NCI-H446 treated with DMSO at 0.1 percent for 48 hours (cell line): ENCODE measurements around the gene SLC22A31.
"Not testable (repeated sequence)": the region's sequence is repeated elsewhere in the genome, so short reads cannot be mapped to it uniquely, and the experiment has no call there.

Source experiments
- DNase-seq: peaks from one replicate; lab custom pipeline; 2025; lab: John Stamatoyannopoulos, UW

The SLC22A31 gene

DNA sequence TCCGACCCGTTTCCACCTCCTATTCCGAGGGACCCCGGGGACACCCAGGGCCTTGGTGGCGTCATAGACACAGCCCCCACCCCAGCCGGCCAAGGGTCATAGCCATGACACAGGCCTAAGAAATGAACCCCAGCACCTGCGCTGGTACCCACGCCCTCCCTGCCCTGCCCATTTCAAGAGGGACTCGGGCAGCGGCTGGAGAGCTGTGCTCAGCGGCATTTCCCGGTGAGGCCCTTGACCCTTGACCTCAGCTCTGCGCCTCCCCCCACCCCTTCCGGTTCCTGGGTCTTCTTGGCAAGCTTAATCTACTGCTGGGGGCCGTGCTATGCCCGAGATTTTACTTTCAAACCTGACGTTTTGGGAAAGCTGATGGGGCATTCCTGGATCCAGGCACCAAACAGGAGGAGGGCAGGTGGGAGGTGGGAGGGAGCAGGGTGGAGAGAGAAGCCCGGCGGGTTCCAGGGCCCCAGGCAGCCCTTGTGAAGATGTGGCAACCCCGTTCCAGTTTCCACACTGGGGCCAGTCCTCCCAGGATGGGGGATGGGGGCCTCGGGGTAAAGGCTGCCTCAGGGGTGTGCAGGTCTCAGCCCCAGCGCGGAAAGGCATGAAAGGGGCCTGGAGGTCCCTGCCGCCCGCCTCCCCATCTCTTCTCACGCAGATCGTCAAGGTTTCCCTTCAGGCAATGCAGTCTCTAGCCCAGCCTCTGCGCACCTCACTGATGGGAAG is at the start of gene SLC22A31:
Gene SLC22A31 (minus strand): TSS at position 414 of the 726 bp plus-strand sequence. CDS start 36 bp downstream, at position 378.
- DNase-seq: no peak

DNA sequence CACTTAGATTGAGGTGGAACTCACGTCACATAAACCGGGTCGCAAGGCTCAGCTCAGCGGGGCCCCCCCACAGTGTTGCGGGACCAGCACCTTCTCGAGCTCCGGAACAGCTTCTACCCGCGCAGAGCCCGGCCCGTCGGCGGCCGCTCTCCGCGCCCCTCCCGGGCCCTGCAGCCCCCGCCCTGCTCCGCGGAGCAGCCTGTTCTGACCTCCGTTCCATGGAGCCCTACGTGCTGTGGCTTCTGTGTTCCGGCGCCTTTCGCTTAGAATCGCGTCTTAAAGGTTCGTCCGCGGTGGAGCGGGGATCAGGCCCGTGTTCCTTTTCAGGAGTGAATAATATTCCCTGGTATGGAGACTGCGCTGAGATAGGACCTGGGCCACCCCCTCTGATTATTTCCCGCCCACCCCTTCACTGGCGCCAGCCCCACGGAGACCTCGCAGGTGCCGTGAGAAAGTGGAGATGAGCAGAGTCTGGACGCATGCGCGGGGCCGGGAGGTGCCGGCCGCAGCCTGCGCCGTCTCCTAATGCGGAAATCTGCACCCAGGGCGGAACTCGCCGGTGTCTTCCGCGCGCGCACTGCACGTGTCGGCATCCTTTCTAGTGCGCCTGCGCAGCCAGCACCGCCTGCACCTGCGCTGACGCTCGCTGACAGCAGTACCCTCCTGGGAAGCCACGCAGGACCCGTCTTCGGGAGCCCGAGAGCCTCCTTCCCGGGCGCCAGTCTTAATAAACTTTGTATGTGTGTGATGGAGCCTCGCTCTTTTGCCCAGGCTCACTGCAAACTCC is 48.1 kb upstream of the SLC22A31 start:
- DNase-seq: no peak

DNA sequence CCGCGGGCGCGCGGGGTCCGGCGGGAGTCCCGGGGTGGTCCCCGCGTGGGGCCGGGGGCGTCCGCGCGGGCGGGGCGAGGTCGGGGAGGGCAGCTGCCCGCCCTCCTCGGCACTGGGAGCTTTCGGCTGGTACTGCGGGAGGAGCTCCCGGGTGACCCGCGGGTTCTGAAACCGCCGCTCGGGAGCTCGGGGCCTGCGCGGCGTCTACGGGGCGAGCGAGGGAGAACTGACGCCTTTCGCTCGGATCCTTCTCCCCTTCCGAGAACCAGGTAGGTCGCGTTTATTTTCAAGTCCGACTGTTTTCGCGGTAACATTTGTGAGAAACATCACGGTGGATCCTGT is 47.4 kb upstream of the SLC22A31 start:
- DNase-seq: not testable (repeated sequence)

DNA sequence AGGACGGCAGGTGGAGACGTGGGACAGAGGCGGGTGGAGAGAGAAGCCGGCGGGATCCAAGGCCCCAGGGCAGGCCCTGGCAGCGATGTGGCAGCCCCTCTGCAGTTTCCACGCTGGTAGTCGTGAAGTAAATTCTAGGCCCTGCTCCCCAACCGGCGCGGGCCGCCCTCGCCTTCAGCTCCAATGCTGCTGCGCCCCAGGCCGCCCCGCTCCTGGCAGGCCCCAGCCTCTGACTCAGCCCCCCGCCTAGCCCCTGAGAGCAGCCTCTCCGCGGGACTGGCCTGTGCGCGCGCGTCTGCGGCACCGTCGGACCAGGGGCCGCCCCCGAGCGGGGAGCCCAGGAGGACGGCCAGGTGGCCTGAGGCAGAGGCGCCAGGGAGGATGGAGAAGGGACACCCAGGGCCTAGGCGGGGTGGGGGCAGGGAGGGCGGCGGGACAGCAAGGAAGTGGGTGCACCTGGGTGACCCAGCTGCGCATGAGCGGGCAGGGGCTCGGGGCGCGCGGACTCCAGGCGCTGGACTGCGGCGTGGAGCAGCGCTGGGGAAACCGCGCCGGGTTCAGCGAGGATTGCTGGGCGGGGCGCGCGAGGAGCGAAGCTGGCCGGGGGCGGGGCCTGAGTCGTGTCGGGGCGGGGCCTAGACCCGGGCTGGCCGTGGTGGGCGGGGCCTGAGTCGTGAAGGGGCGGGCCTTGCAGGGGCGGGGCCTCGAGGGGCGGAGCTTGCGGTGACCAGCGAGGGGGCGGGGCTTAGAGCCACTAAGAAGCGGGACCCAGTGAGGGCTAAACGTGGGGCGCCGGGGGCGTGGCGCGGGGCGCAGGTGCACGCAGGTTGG is 46.8 kb upstream of the SLC22A31 start:
- peak; percentile 28 for DNase-seq

GRCh38 chr16:89246383-89246902 is 46.1 kb upstream of the SLC22A31 start:
- DNase-seq: no peak

GRCh38 chr16:89244754-89245153 is 44.4 kb upstream of the SLC22A31 start:
- DNase-seq: no peak

DNA sequence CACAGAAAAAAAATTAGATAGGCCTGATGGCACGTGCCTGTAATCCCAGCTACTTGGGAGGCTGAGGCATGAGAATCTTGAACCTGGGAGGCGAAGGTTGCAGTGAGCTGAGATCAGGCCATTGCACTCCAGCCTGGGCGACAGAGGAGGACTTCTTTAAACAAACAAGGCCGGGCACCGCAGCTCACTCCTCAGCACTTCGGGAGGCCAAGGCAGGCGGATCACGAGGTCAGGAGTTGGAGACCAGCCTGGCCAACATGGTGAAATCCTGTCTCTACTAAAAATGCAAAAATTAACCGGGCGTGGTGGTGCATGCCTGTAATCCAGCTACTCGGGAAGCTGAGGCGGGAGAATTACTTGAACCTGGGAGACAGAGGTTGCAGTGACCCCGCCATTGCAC is 43.9 kb upstream of the SLC22A31 start:
- DNase-seq: not testable (repeated sequence)

- no peak for DNase-seq
Observed at GRCh38 chr16:89243664-89244063, 43.3 kb upstream of the SLC22A31 start.

DNA sequence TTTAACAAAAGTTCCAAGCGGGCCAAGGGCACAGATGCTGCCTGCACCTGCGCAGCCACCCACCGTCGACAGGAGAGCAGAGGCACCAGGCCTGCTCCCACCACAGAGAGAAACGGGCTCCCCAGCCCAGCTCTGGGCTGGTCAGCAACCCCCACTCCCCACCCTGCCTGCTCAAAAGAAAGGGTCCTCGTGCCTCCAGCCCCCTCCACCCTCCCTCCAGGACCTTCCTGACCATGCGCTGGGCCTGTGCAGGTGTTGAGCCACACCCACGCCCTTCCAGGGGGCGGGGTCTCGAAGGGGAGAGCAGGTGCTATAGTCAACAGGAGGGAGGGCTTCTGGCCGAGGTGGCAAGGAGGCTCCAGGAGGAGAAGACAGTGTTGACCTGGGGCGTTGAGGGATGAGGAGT is 42.5 kb upstream of the SLC22A31 start:
- no peak for DNase-seq

- DNase-seq: no peak
Observed at GRCh38 chr16:89241187-89242007, 41.1 kb upstream of the SLC22A31 start.

DNA sequence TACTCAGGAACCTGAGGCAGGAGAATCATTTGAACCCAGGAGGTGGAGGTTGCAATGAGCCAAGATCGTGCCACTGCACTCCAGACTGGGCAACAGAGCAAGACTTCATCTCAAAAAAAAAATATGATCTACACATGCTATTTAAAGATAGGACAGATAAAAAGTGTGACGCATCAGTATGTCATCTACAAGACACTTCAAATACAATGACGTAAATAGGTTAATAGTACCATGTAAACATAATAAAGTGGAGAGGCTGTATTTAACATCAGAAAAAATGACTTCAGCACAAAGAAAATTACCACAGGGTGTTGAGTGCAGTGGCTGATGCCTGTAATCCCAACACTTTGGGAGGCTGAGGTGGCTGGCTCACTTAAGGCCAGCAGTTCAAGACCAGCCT is 37.4 kb upstream of the SLC22A31 start:
- no peak for DNase-seq

DNA sequence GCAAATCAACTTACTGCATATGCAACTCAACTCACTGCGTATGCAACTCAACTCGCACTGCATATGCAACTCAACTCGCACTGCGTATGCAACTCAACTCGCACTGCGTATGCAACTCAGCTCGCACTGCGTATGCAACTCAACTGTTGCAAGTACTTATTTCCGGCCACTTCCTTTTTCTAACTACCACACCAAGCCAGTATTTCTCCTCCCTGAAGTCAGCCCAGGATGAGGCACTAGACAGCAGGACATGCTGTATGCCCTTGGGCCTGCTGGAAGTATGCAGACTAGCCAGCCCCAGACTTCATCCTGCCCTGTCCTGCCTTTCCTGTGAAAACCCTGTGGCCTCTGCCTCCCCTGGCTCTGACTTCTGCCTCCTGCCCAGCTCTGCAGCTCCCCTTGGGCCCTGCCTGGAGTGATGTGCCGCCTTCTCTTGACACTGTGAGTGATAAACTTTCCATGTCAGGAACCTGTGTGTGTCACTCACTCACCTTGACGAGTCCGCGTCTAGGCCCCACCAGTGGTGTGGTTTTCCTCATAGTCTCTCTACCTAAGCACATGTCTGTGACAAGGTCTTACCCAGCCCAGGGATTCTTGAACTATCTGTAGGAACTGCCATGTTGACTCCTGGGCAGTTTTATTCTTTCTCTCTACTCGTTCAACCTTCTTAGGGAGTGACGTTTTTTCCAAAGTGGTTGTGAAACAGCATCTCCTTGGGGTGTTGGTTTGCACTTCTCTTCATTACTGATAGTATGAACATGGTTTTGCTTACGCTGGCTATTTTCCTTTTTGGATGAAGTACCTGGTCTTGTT is 33.5 kb upstream of the SLC22A31 start:
- no peak for DNase-seq

DNA sequence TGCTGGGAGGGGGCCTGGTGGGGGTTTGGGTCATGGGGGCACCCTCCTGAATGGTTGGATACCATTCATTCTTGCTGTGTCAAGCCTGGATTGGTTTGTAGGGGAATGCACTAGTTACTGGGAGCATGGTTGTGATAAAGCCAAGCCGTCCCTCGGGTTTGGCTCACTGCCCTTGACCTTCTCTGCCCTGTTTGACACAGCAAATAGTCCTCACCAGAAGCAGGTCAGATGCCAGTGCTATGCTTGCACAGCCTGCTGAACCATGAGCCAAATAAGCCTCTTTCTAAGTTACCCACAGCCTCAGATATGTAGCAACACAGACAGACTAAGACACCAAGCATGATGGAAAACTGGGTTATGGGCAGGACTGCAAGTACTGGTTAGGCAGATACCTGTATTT is 31.8 kb upstream of the SLC22A31 start:
- no peak for DNase-seq

- DNase-seq: no peak
Observed at GRCh38 chr16:89230255-89230654, 29.9 kb upstream of the SLC22A31 start.

DNA sequence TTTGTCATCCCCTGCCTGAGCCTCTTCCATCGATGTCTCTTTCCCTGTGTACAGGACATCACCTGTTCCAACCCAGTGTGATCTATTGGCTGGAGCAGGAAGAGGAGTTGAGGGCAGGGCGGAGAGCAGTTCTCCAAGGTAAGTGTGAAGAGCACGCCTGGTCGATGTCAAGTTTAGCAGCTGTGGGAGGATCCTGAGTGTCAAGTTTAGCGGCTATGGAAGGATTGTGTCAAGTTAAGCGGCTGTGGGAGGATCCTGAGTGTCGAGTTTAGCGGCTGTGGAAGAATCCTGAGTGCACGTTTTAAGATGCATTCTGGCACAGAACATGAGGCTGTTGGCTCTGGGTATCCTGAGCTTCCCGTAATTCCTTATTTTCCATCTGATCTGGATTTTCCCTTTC is 24.3 kb upstream of the SLC22A31 start:
- no peak for DNase-seq

GRCh38 chr16:89222931-89223330 is 22.6 kb upstream of the SLC22A31 start:
- DNase-seq: no peak

DNA sequence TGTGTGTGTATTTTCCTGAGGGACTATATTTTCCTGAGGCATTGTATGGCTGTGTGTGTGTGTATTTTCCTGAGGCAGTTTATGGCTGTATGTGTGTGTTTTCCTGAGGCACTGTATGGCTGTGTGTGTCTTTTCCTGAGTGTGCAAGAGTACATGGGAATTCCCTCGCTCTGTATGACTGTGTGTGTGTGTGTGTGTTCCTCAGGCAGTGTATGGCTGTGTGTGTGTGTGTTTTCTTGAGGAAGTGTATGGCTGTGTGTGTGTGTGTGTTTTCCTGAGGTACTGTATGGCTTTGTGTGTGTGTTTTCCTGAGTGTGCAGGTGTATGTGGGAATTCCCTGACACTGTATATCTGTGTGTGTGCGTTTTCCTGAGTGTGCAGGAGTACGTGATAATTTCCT is 21.3 kb upstream of the SLC22A31 start:
- DNase-seq: no peak

GRCh38 chr16:89219365-89219764 is 19.0 kb upstream of the SLC22A31 start:
- DNase-seq: no peak

DNA sequence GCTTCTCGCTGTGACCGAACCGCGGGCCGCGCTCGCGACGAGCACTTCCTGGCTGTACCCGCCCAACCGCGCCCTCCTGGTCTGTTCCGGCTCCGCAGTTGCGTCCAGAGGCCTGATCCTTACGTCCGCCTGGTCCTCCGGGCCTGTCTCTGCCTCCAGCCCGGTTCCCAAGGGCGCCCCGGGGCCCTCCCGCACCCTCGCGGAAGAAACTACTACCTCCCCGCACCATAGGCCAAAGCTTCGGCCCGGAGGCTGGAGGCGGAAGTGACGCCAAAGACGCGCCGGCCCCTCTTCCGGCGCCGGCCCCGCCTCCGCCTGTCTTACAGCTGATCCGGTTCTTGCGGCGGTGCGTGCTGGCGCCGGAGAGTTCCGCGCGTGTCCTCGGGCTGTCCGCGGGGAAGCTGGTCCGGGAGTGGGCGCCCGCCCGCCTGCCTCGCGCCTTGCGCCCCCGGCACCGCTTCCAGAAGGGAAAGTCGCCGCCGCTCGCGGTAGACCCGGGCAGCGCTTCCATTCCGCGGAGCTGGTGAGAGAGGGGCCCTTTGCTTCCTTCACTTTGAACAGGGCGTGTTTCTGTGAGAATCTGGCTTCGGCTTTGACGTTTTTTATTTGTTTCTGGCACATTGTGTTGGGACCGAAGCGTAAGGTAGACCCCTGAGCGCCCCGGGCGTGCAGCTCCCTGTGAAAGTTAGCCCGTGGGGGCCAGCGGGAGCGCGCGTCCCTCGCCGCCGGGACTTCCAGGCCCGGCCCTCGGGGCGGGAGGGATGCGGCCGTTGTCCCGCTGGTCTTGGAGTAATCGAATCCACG is 17.3 kb upstream of the SLC22A31 start, which contains the start of gene ZNF778:
Gene ZNF778 (plus strand): TSS at position 316 of the 804 bp plus-strand sequence. CDS start 3,425 bp downstream, outside the sequence.
- peak; percentile 11 for DNase-seq

DNA sequence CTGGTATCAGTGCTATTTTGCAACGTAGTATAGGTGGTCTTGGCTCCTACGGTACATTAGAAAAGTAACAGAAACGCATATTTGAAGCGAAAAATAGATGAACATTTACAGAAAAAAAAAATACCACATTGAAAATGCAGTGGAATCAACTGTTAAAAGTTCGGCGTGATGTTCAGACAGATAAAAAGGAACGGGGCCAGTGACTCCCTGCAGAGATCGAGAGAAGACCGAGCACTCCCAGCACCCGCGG is 16.7 kb upstream of the SLC22A31 start:
- no peak for DNase-seq
